GM23248 (cell line): ENCODE measurements around the gene GM2A. TPM values are rescaled to one million over a fixed set of nuclear protein-coding genes. Genes with fewer than 3 reads are reported as not detected.
A peak's percentile ranks its signal among the peaks of the same experiment; 100 is the strongest.

Source experiments
- DNase-seq: peaks from one replicate; pipeline ENCODE4 v3.0.0-alpha.2; 2015
- H2AFZ ChIP-seq: fragments of 200-600 bp; sonication (generic); 2 replicates; pipeline ENCODE4 v1.6.1; 2016; ENCODE audit warnings: antibody characterized with exemption
- H3F3A ChIP-seq: fragments of 200-600 bp; sonication (generic); 2 replicates; pipeline ENCODE4 v1.6.1; 2016; ENCODE audit warnings: mild to moderate bottlenecking, antibody characterized with exemption, mixed run types; ENCODE audit not compliant: insufficient read depth
- H3K27ac ChIP-seq: fragments of 200-600 bp; sonication (generic); 2 replicates; pipeline ENCODE4 v1.5.1; 2016; ENCODE audit warnings: mild to moderate bottlenecking
- H3K27me3 ChIP-seq: fragments of 200-600 bp; sonication (generic); replicated peaks from 2 replicates; pipeline ENCODE4 v1.6.1; 2016; ENCODE audit warnings: mild to moderate bottlenecking; ENCODE audit not compliant: insufficient read depth
- H3K36me3 ChIP-seq: fragments of 200-600 bp; sonication (generic); 2 replicates; pipeline ENCODE4 v1.6.1; 2016; ENCODE audit warnings: low read depth, mild to moderate bottlenecking
- H3K4me1 ChIP-seq: fragments of 200-600 bp; sonication (generic); 2 replicates; pipeline ENCODE4 v1.6.1; 2016; ENCODE audit warnings: mild to moderate bottlenecking; ENCODE audit not compliant: insufficient read depth
- H3K4me2 ChIP-seq: fragments of 200-600 bp; sonication (generic); one replicate; pipeline ENCODE4 v1.6.1; 2016; ENCODE audit warnings: mild to moderate bottlenecking; ENCODE audit not compliant: unreplicated experiment
- H3K4me3 ChIP-seq: fragments of 200-600 bp; sonication (generic); 2 replicates; pipeline ENCODE4 v1.5.1; 2016; ENCODE audit warnings: mild to moderate bottlenecking
- H3K79me2 ChIP-seq: fragments of 200-600 bp; sonication (generic); 2 replicates; pipeline ENCODE4 v1.6.1; 2016; ENCODE audit warnings: mild to moderate bottlenecking; ENCODE audit not compliant: insufficient read depth
- H3K9ac ChIP-seq: fragments of 200-600 bp; sonication (generic); 2 replicates; pipeline ENCODE4 v1.6.1; 2016; ENCODE audit warnings: mild to moderate bottlenecking
- H3K9me2 ChIP-seq: fragments of 200-600 bp; sonication (generic); 2 replicates; pipeline ENCODE4 v1.6.1; 2016; ENCODE audit warnings: mixed run types, mild to moderate bottlenecking, moderate library complexity; ENCODE audit not compliant: insufficient read depth
- H3K9me3 ChIP-seq: fragments of 200-600 bp; sonication (generic); one replicate; pipeline ENCODE4 v1.6.1; 2017; ENCODE audit warnings: low read depth
- H4K20me1 ChIP-seq: fragments of 200-600 bp; sonication (generic); 2 replicates; pipeline ENCODE4 v1.6.0; 2016; ENCODE audit not compliant: insufficient read depth
- EZH2 ChIP-seq: fragments of 200-600 bp; sonication (generic); IDR thresholded peaks from 2 replicates; pipeline ENCODE4 v1.6.1; 2018; ENCODE audit warnings: antibody characterized with exemption, mild to moderate bottlenecking; ENCODE audit not compliant: insufficient read depth, poor library complexity, severe bottlenecking
- EZH2phosphoT487 ChIP-seq: fragments of 200-600 bp; sonication (generic); IDR thresholded peaks from 2 replicates; pipeline ENCODE4 v1.6.1; 2018; ENCODE audit warnings: antibody characterized with exemption, moderate library complexity, mild to moderate bottlenecking, low read depth; ENCODE audit not compliant: insufficient read depth
- WGBS, 2 experiments: methylation state at CpG; one replicate each; pipeline ENCODE4 v1.1.6; 2015 to 2017; ENCODE audit warnings: low lambda C conversion rate in 2 of 2, low coverage in 1 of 2; ENCODE audit errors: missing lambda C conversion rate in 2 of 2; 5-methylcytosine and 5-hydroxymethylcytosine counted together
- in situ Hi-C: fragments of 300-500 bp; cut with MboI; formaldehyde crosslinking; loops from 2 replicates; pipeline ENCODE4 v1.15.0; 2020
- polyA plus RNA-seq: library from polyadenylated mRNA; unstranded; fragments of >200 nt; fragmentation: Nextera tagmentation; extraction: Ambion mirVana; gene quantifications from 2 replicates; pipeline ENCODE4 v1.2.1, GENCODE V29; 2016
- total RNA-seq: library from RNA; depleted of rRNA; stranded (reverse); fragments of >200 nt; shearing (Covaris generic); gene quantifications from 2 replicates; pipeline ENCODE4 v1.2.3, GENCODE V29; 2014; rRNA removed

Gene GM2A
- total and polyA plus RNA-seq, 2 experiments from 2014 or later = 11.2 to 23.5 TPM

GRCh38 chr5:151313357-151313756 lies 60.4 kb downstream of the GM2A start:
- Histone ChIP-seq H3K4me1 (no peaks in the 10 kb centered on the region), H2AFZ (no peak overlapping the region), H3K27me3 (no peaks in the 10 kb centered on the region), H3K9me3 (no peaks in the 10 kb centered on the region), H4K20me1 (no peaks in the 10 kb centered on the region), H3K4me2 (no peak overlapping the region), H3F3A (no peaks in the 10 kb centered on the region), H3K9me2 (no peaks in the 10 kb centered on the region), H3K79me2 (no peaks in the 10 kb centered on the region), H3K27ac (no peak overlapping the region), H3K36me3 (no peaks in the 10 kb centered on the region), H3K4me3 (no peak overlapping the region), H3K9ac (no peak overlapping the region)
- DNase-seq = no peak
- in situ Hi-C loops = no loop called here
- no peak for TF ChIP-seq EZH2
- TF ChIP-seq EZH2phosphoT487 = no peak
- 33 to 42% methylated on average over 2 of the region's 2 CpGs for WGBS, 2 experiments

GRCh38 chr5:151315998-151316597 lies 63.1 kb downstream of the GM2A start:
- H3K9ac ChIP-seq = no peak overlapping the region
- in situ Hi-C loops = no loop called here
- no peaks in the 10 kb centered on the region for H3K27me3 ChIP-seq
- H2AFZ ChIP-seq = no peak overlapping the region
- H3K4me2 ChIP-seq = no peak overlapping the region
- H3K9me2 ChIP-seq = no peaks in the 10 kb centered on the region
- 39 to 45% methylated on average over 8 of the region's 8 CpGs for WGBS, 2 experiments
- no peaks in the 10 kb centered on the region for H3F3A ChIP-seq
- no peaks in the 10 kb centered on the region for H4K20me1 ChIP-seq
- no peaks in the 10 kb centered on the region for H3K36me3 ChIP-seq
- no peak overlapping the region for H3K4me3 ChIP-seq
- no peaks in the 10 kb centered on the region for H3K9me3 ChIP-seq
- TF ChIP-seq EZH2phosphoT487 (no peak), EZH2 (no peak)
- H3K79me2 ChIP-seq = no peaks in the 10 kb centered on the region
- H3K4me1 ChIP-seq = no peaks in the 10 kb centered on the region
- peak; percentile 84 for DNase-seq
- H3K27ac ChIP-seq = no peak overlapping the region

DNA sequence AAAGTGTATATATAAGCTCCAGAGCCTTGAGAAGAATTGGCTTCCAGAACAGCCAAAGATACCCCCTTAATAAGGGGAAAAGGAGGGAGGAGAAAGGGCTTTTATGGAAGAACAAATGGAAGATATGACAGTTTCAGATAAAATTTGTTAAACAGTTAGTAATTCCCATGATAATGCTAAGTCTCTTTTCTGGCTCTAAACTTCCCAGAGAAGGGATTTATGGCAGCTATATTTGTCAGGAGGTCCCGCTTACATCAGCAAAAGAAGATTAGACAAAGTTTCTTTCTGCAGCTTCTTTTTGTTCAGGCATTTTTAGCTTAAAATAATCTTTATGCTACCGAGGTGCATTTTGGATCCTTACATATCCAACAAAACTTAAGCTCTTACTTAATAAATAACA lies 64.9 kb downstream of the GM2A start:
- WGBS, 2 experiments = 62 to 64% methylated on average over 2 of the region's 2 CpGs
- Histone ChIP-seq H4K20me1 (no peaks in the 10 kb centered on the region), H3K9ac (no peak overlapping the region), H3K36me3 (no peaks in the 10 kb centered on the region), H3K9me2 (no peaks in the 10 kb centered on the region), H3K27me3 (no peaks in the 10 kb centered on the region), H3K4me2 (no peak overlapping the region), H3F3A (no peaks in the 10 kb centered on the region), H3K9me3 (no peaks in the 10 kb centered on the region), H3K4me3 (no peak overlapping the region), H3K79me2 (no peaks in the 10 kb centered on the region), H3K4me1 (no peaks in the 10 kb centered on the region), H2AFZ (no peak overlapping the region), H3K27ac (no peak overlapping the region)
- DNase-seq = no peak
- TF ChIP-seq EZH2phosphoT487 = no peak
- TF ChIP-seq EZH2 = no peak
- in situ Hi-C loops = no loop called here

- Histone ChIP-seq H3K4me2 (no peak overlapping the region), H4K20me1 (no peaks in the 10 kb centered on the region), H3K27me3 (no peaks in the 10 kb centered on the region), H3K9me3 (no peaks in the 10 kb centered on the region), H3K4me1 (no peaks in the 10 kb centered on the region), H3F3A (no peaks in the 10 kb centered on the region), H3K9me2 (no peaks in the 10 kb centered on the region), H3K9ac (no peak overlapping the region), H2AFZ (no peak overlapping the region), H3K36me3 (no peaks in the 10 kb centered on the region), H3K79me2 (no peaks in the 10 kb centered on the region), H3K27ac (no peak overlapping the region), H3K4me3 (no peak overlapping the region)
- DNase-seq = peak; percentile 39
- in situ Hi-C loops = no loop called here
- WGBS, 2 experiments = 6 to 19% methylated on average over 2 of the region's 2 CpGs
- TF ChIP-seq EZH2phosphoT487 (no peak), EZH2 (no peak)
Measured at GRCh38 chr5:151318850-151319732, 66.1 kb downstream of the GM2A start.

Other genes with a start within 250 kb of the GM2A start
- 2.4 and 3.0 TPM in 2 replicates for gene GPX3, start 232.6 kb upstream of the GM2A start, total RNA-seq
- gene GPX3, start 232.6 kb upstream of the GM2A start, polyA plus RNA-seq = 4.2 and 4.4 TPM in 2 replicates
- 88.8 and 92.1 TPM in 2 replicates for gene TNIP1, start 172.2 kb upstream of the GM2A start, total RNA-seq
- gene TNIP1, start 172.2 kb upstream of the GM2A start, polyA plus RNA-seq = 43.1 and 43.2 TPM in 2 replicates
- gene ANXA6, start 95.4 kb upstream of the GM2A start, total RNA-seq = 384 and 409 TPM in 2 replicates
- 183 and 190 TPM in 2 replicates for gene ANXA6, start 95.4 kb upstream of the GM2A start, polyA plus RNA-seq
- 0.13 and 0.54 TPM in 2 replicates for gene CCDC69, start 29.1 kb upstream of the GM2A start, total RNA-seq
- 0.47 and 0.56 TPM in 2 replicates for gene CCDC69, start 29.1 kb upstream of the GM2A start, polyA plus RNA-seq
- gene SLC36A3, start 50.6 kb downstream of the GM2A start, total RNA-seq = not detected in 2 replicates
- not detected in 2 replicates for gene SLC36A3, start 50.6 kb downstream of the GM2A start, polyA plus RNA-seq
- not detected in 2 replicates for gene SLC36A2, start 94.4 kb downstream of the GM2A start, total RNA-seq
- not detected in 2 replicates for gene SLC36A2, start 94.4 kb downstream of the GM2A start, polyA plus RNA-seq
- 10.1 and 13.4 TPM in 2 replicates for gene SLC36A1, start 194.4 kb downstream of the GM2A start, total RNA-seq
- 6.9 and 7.1 TPM in 2 replicates for gene SLC36A1, start 194.4 kb downstream of the GM2A start, polyA plus RNA-seq